Liver (tissue), 9 donors: ENCODE data around the gene SEC61B. TPM values are rescaled to one million over a fixed set of nuclear protein-coding genes. Genes with fewer than 3 reads are reported as not detected.
A peak's percentile ranks its signal among the peaks of the same experiment; 100 is the strongest.

Source experiments
- DNase-seq: peaks from one replicate; pipeline ENCODE4 v3.0.0-alpha.2; 2017; ENCODE audit warnings: low spot score
- H3K27ac ChIP-seq, 2 donors: one replicate each; pipeline ENCODE4 v1.7.0; 2013; ENCODE audit warnings: inconsistent platforms in 2 of 2, low read length in 2 of 2, control low read depth in 1 of 2, low read depth in 1 of 2, mild to moderate bottlenecking in 1 of 2
- H3K27me3 ChIP-seq, 4 donors: one replicate each; pipeline versions ENCODE4 v1.6.1 to v1.7.0; 2013; ENCODE audit warnings: low read length in 3 of 4, inconsistent platforms in 1 of 4, mild to moderate bottlenecking in 1 of 4, moderate library complexity in 1 of 4; ENCODE audit not compliant: control insufficient read depth in 4 of 4, insufficient read depth in 4 of 4
- H3K36me3 ChIP-seq, 4 donors: one replicate each; pipeline versions ENCODE4 v1.6.1 to v1.7.0; 2013; ENCODE audit warnings: low read length in 3 of 4, mild to moderate bottlenecking in 3 of 4, low read depth in 1 of 4, moderate library complexity in 1 of 4; ENCODE audit not compliant: control insufficient read depth in 4 of 4, insufficient read depth in 3 of 4
- H3K4me1 ChIP-seq, 4 donors: one replicate each; pipeline versions ENCODE4 v1.6.1 to v1.7.0; 2013; ENCODE audit warnings: low read length in 3 of 4, mild to moderate bottlenecking in 3 of 4, moderate library complexity in 1 of 4; ENCODE audit not compliant: control insufficient read depth in 4 of 4, insufficient read depth in 4 of 4
- H3K4me3 ChIP-seq, 3 donors: one replicate each; pipeline versions ENCODE4 v1.6.1 to v1.7.0; 2013; ENCODE audit warnings: low read length in 3 of 3, control low read depth in 1 of 3, low read depth in 1 of 3, mild to moderate bottlenecking in 1 of 3
- H3K9ac ChIP-seq, 2 donors: one replicate each; pipeline ENCODE4 v1.7.0; 2013; ENCODE audit warnings: low read length in 2 of 2, mild to moderate bottlenecking in 2 of 2, moderate library complexity in 2 of 2, control low read depth in 1 of 2, low read depth in 1 of 2
- H3K9me3 ChIP-seq, 4 donors: one replicate each; pipeline versions ENCODE4 v1.6.1 to v1.7.0; 2013; ENCODE audit warnings: low read length in 3 of 4; ENCODE audit not compliant: control insufficient read depth in 4 of 4
- ATF3 ChIP-seq: IDR thresholded peaks from 2 replicates; pipeline ENCODE4 v1.6.1; 2016; ENCODE audit warnings: antibody characterized with exemption
- EGR1 ChIP-seq, 2 donors: IDR thresholded peaks; 2 replicates each; pipeline ENCODE4 v1.6.1; 2016 to 2018; ENCODE audit warnings: antibody characterized with exemption in 2 of 2, low read depth in 2 of 2
- FOXA1 ChIP-seq: IDR thresholded peaks from 2 replicates; pipeline ENCODE4 v1.6.1; 2016; ENCODE audit warnings: antibody characterized with exemption
- FOXA2 ChIP-seq: IDR thresholded peaks from 2 replicates; pipeline ENCODE4 v1.6.1; 2016; ENCODE audit warnings: antibody characterized with exemption
- GABPA ChIP-seq, 2 donors: IDR thresholded peaks in 1 of 2; conservative IDR thresholded peaks in 1 of 2; 2 replicates each; pipeline ENCODE4 v1.6.1; 2016; ENCODE audit warnings: antibody characterized with exemption in 2 of 2, mild to moderate bottlenecking in 1 of 2, moderate library complexity in 1 of 2
- HNF4A ChIP-seq, 2 donors: conservative IDR thresholded peaks; 2 replicates each; pipeline ENCODE4 v1.6.1; 2016; ENCODE audit warnings: antibody characterized with exemption in 2 of 2, mild to moderate bottlenecking in 2 of 2
- HNF4G ChIP-seq: IDR thresholded peaks from 2 replicates; pipeline ENCODE4 v1.6.1; 2016; ENCODE audit warnings: antibody characterized with exemption
- JUND ChIP-seq, 2 donors: IDR thresholded peaks; 2 replicates each; pipeline ENCODE4 v1.6.1; 2016; ENCODE audit warnings: antibody characterized with exemption in 2 of 2
- MAX ChIP-seq: IDR thresholded peaks from 2 replicates; pipeline ENCODE4 v1.6.1; 2016; ENCODE audit warnings: antibody characterized with exemption
- NR2F2 ChIP-seq: IDR thresholded peaks from 2 replicates; pipeline ENCODE4 v1.6.1; 2016; ENCODE audit warnings: antibody characterized with exemption
- RAD21 ChIP-seq, 2 donors: IDR thresholded peaks; 2 replicates each; pipeline ENCODE4 v1.6.1; 2016; ENCODE audit warnings: antibody characterized with exemption in 2 of 2, mild to moderate bottlenecking in 2 of 2
- RXRA ChIP-seq, 2 donors: IDR thresholded peaks; 2 replicates each; pipeline ENCODE4 v1.6.1; 2017 to 2018; ENCODE audit warnings: antibody characterized with exemption in 2 of 2, mild to moderate bottlenecking in 1 of 2
- SP1 ChIP-seq: IDR thresholded peaks from 2 replicates; pipeline ENCODE4 v1.6.1; 2018; ENCODE audit warnings: antibody characterized with exemption, mild to moderate bottlenecking
- TAF1 ChIP-seq: conservative IDR thresholded peaks from 2 replicates; pipeline ENCODE4 v1.6.1; 2016; ENCODE audit warnings: antibody characterized with exemption, mild to moderate bottlenecking
- YY1 ChIP-seq: IDR thresholded peaks from 2 replicates; pipeline ENCODE4 v1.6.1; 2016; ENCODE audit warnings: antibody characterized with exemption, mild to moderate bottlenecking
- WGBS: extraction: QIAGEN DNeasy Blood & Tissue Kit; methylation state at CpG from one replicate; pipeline ENCODE4 v1.1.7; 2013; 5-methylcytosine and 5-hydroxymethylcytosine counted together
- polyA plus RNA-seq, 2 donors: library from polyadenylated mRNA; stranded (reverse) in 1 of 2; unstranded in 1 of 2; fragments of 200-250 nt in 1 of 2; fragments of >200 nt in 1 of 2; fragmentation: Nextera tagmentation in 1 of 2; extraction: Ambion mirVana in 1 of 2; gene quantifications; one replicate each; pipeline versions ENCODE4 v1.2.1 to v1.2.3, GENCODE V29; 2013 to 2015
- total RNA-seq, 2 donors: library from RNA; depleted of rRNA; stranded (reverse); fragments of >200 nt; gene quantifications; one replicate each; pipeline ENCODE4 v1.2.3, GENCODE V29; 2014
- TF ChIP-seq, protein P1 (sequence below): IDR thresholded peaks from 2 replicates; pipeline ENCODE4 v1.6.1; 2016; ENCODE audit warnings: antibody characterized with exemption
- TF ChIP-seq, protein P2 (sequence below): IDR thresholded peaks from 2 replicates; pipeline ENCODE4 v1.6.1; 2016; ENCODE audit warnings: antibody characterized with exemption, mild to moderate bottlenecking
- donor health status: healthy.
- donor health status: healthy.
- donor health status: healthy.
- donor health status: healthy.
- donor health status: healthy.

The SEC61B gene
- total and polyA plus RNA-seq, 4 donors = 84.1 to 431 (median 228) TPM

GRCh38 chr9:99257723-99258389 is 35.8 kb downstream of the SEC61B start (continued):
- TF ChIP-seq YY1 = no peak
- no peak for TF ChIP-seq EGR1 (IDR thresholded peaks at IDR 0.05; ENCODE audit: low read depth in 2 of 2)
- TF ChIP-seq, protein P1, sequence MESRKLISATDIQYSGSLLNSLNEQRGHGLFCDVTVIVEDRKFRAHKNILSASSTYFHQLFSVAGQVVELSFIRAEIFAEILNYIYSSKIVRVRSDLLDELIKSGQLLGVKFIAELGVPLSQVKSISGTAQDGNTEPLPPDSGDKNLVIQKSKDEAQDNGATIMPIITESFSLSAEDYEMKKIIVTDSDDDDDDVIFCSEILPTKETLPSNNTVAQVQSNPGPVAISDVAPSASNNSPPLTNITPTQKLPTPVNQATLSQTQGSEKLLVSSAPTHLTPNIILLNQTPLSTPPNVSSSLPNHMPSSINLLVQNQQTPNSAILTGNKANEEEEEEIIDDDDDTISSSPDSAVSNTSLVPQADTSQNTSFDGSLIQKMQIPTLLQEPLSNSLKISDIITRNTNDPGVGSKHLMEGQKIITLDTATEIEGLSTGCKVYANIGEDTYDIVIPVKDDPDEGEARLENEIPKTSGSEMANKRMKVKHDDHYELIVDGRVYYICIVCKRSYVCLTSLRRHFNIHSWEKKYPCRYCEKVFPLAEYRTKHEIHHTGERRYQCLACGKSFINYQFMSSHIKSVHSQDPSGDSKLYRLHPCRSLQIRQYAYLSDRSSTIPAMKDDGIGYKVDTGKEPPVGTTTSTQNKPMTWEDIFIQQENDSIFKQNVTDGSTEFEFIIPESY = no peak
- TF ChIP-seq RAD21 (IDR thresholded peaks at IDR 0.05) = no peak
- no peak for TF ChIP-seq SP1
- TF ChIP-seq HNF4A (conservative IDR thresholded peaks at IDR 0.05) = no peak

GRCh38 chr9:99259231-99259918 is 37.3 kb downstream of the SEC61B start:
- 10% methylated on average over 27 of the region's 27 CpGs for WGBS
- H3K4me3 ChIP-seq = peak overlapping the region; percentile 36 to 71 (median 50)

More at GRCh38 chr9:99259231-99259918, 37.3 kb downstream of the SEC61B start:
- Histone ChIP-seq H3K27ac (peak overlapping the region; percentile 67 to 95), H3K4me1 (peaks cover 0 to 8% (median 5%) of the 10 kb centered on the region in 4 donors), H3K9ac (peak overlapping the region; percentile 50 to 95), H3K9me3 (no peaks in the 10 kb centered on the region), H3K27me3 (no peaks in the 10 kb centered on the region), H3K36me3 (no peaks in the 10 kb centered on the region)
- TF ChIP-seq MAX (peak; percentile 93), JUND (IDR thresholded peaks at IDR 0.05) (peak in 1 of 2 donors; percentile 37), NR2F2 (peak; percentile 36), FOXA2 (peak; percentile 14), ATF3 (no peak), RAD21 (IDR thresholded peaks at IDR 0.05) (no peak), HNF4G (no peak), EGR1 (IDR thresholded peaks at IDR 0.05; ENCODE audit: low read depth in 2 of 2) (no peak), FOXA1 (peak; percentile 22), RXRA (IDR thresholded peaks at IDR 0.05) (peak; percentile 53 to 84), HNF4A (conservative IDR thresholded peaks at IDR 0.05) (peak in 1 of 2 donors; percentile 64), TAF1 (peak; percentile 93), YY1 (peak; percentile 80), GABPA (IDR thresholded peaks at IDR 0.05 in 1 of 2, conservative IDR thresholded peaks at IDR 0.05 in 1 of 2) (peak in 1 of 2 donors; percentile 66), SP1 (peak; percentile 48)
- TF ChIP-seq, protein P1 = peak; percentile 91
- TF ChIP-seq, protein P2, sequence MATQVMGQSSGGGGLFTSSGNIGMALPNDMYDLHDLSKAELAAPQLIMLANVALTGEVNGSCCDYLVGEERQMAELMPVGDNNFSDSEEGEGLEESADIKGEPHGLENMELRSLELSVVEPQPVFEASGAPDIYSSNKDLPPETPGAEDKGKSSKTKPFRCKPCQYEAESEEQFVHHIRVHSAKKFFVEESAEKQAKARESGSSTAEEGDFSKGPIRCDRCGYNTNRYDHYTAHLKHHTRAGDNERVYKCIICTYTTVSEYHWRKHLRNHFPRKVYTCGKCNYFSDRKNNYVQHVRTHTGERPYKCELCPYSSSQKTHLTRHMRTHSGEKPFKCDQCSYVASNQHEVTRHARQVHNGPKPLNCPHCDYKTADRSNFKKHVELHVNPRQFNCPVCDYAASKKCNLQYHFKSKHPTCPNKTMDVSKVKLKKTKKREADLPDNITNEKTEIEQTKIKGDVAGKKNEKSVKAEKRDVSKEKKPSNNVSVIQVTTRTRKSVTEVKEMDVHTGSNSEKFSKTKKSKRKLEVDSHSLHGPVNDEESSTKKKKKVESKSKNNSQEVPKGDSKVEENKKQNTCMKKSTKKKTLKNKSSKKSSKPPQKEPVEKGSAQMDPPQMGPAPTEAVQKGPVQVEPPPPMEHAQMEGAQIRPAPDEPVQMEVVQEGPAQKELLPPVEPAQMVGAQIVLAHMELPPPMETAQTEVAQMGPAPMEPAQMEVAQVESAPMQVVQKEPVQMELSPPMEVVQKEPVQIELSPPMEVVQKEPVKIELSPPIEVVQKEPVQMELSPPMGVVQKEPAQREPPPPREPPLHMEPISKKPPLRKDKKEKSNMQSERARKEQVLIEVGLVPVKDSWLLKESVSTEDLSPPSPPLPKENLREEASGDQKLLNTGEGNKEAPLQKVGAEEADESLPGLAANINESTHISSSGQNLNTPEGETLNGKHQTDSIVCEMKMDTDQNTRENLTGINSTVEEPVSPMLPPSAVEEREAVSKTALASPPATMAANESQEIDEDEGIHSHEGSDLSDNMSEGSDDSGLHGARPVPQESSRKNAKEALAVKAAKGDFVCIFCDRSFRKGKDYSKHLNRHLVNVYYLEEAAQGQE = peak; percentile 84
- peak; percentile 49 for DNase-seq
